ENCODE results near the gene GALNT2. TPM values are rescaled to one million over a fixed set of nuclear protein-coding genes. Genes with fewer than 3 reads are reported as not detected.

Gene GALNT2
- total RNA-seq, 1 donor from 2014 or later: 67.9 TPM

- no peak for DNase-seq (ENCODE audit: low spot score)
Observed at GRCh38 chr1:230090194-230090711, 23.2 kb downstream of the GALNT2 start.

GRCh38 chr1:230091473-230092231 lies 24.6 kb downstream of the GALNT2 start:
- peak; percentile 71 for DNase-seq (ENCODE audit: low spot score)

GRCh38 chr1:230094746-230095145 lies 27.7 kb downstream of the GALNT2 start:
- DNase-seq (ENCODE audit: low spot score): no peak

GRCh38 chr1:230095938-230096337 lies 28.9 kb downstream of the GALNT2 start:
- no peak for DNase-seq (ENCODE audit: low spot score)

GRCh38 chr1:230097370-230097769 lies 30.3 kb downstream of the GALNT2 start:
- no peak for DNase-seq (ENCODE audit: low spot score)

GRCh38 chr1:230098723-230099122 lies 31.7 kb downstream of the GALNT2 start:
- no peak for DNase-seq (ENCODE audit: low spot score)

GRCh38 chr1:230099465-230099864 lies 32.4 kb downstream of the GALNT2 start:
- DNase-seq (ENCODE audit: low spot score): no peak

GRCh38 chr1:230100932-230101331 lies 33.9 kb downstream of the GALNT2 start:
- no peak for DNase-seq (ENCODE audit: low spot score)

GRCh38 chr1:230101556-230101955 lies 34.5 kb downstream of the GALNT2 start:
- no peak for DNase-seq (ENCODE audit: low spot score)

- no peak for DNase-seq (ENCODE audit: low spot score)
Observed at GRCh38 chr1:230102046-230102445, 35.0 kb downstream of the GALNT2 start.

- no peak for DNase-seq (ENCODE audit: low spot score)
Observed at GRCh38 chr1:230102472-230102871, 35.4 kb downstream of the GALNT2 start.

GRCh38 chr1:230103306-230104173 lies 36.5 kb downstream of the GALNT2 start:
- DNase-seq (ENCODE audit: low spot score): no peak

GRCh38 chr1:230104395-230105244 lies 37.6 kb downstream of the GALNT2 start:
- peak; percentile 97 for DNase-seq (ENCODE audit: low spot score)

GRCh38 chr1:230105245-230105753 lies 38.3 kb downstream of the GALNT2 start:
- no peak for DNase-seq (ENCODE audit: low spot score)

- no peak for DNase-seq (ENCODE audit: low spot score)
Observed at GRCh38 chr1:230105754-230106625, 39.0 kb downstream of the GALNT2 start.

GRCh38 chr1:230107941-230108340 lies 40.9 kb downstream of the GALNT2 start:
- DNase-seq (ENCODE audit: low spot score): no peak

- DNase-seq (ENCODE audit: low spot score): no peak
Observed at GRCh38 chr1:230108580-230108979, 41.5 kb downstream of the GALNT2 start.

- DNase-seq (ENCODE audit: low spot score): no peak
Observed at GRCh38 chr1:230109066-230109465, 42.0 kb downstream of the GALNT2 start.

GRCh38 chr1:230109895-230110667 lies 43.0 kb downstream of the GALNT2 start:
- no peak for DNase-seq (ENCODE audit: low spot score)

- no peak for DNase-seq (ENCODE audit: low spot score)
Observed at GRCh38 chr1:230110971-230111370, 43.9 kb downstream of the GALNT2 start.

All from ureter (tissue), 1 donor.